T1000 (cell line): ENCODE results near the gene DLGAP5.
A peak's percentile ranks its signal among the peaks of the same experiment; 100 is the strongest.

ENCODE experiments used
- DNase-seq: peaks from one replicate; lab custom pipeline; 2025; ENCODE audit warnings: mixed read lengths; lab: John Stamatoyannopoulos, UW

DLGAP5 gene

DNA sequence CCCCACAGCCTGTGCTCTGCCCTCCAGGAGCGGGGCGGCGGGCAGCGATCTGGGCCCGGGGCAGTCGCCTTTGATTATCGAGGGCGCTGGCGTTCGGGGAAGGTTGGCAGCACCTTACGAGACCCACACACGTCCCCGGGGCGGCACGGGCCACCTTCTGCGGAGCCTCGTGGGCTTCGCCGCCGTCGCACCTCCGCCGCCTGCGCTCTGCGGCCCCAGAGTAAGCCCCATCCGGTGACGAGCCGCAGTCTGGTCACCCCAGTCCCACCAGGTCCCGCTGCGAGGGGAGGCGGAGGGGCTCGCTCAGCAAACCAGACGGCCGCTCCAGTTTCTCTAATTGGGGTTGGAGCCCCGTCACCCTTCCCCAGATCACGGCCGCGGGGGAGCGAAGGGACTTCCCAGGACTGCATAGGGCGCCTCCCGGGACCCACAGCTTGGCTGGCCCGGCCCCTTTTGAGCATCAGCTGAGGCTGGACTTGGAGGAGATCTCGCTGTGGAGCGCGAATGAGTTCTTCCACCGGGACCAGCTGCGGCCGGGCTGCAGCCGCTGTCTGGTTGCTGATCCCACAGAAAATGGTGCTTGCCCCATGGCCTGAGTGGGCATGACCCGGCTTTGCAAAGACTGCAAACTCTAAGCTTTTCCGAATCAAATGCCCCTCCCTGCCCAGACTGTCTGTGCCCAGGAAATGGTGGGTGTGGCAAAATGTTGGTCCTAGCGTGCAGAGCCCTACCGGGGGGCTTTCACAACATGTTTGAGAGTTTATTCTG lies 61.8 kb downstream of the DLGAP5 start:
- DNase-seq: peak; percentile 59

DNA sequence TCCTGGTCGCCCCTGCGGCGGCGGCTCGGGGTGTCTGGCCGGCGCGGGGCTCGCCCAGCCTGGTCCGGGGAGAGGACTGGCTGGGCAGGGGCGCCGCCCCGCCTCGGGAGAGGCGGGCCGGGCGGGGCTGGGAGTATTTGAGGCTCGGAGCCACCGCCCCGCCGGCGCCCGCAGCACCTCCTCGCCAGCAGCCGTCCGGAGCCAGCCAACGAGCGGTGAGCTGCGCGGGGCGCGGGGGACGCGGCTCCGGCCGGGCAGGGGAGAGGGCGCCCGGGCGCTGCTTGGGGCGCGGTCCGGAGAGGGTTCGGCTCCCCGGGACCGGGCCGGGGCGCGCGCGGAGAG lies 62.3 kb downstream of the DLGAP5 start, which contains the start of gene LGALS3:
TSS of gene LGALS3 (plus strand) at position 167 of the 342 bp plus-strand sequence. CDS start 8,122 bp downstream, outside the sequence.
- DNase-seq: peak; percentile 48

DNA sequence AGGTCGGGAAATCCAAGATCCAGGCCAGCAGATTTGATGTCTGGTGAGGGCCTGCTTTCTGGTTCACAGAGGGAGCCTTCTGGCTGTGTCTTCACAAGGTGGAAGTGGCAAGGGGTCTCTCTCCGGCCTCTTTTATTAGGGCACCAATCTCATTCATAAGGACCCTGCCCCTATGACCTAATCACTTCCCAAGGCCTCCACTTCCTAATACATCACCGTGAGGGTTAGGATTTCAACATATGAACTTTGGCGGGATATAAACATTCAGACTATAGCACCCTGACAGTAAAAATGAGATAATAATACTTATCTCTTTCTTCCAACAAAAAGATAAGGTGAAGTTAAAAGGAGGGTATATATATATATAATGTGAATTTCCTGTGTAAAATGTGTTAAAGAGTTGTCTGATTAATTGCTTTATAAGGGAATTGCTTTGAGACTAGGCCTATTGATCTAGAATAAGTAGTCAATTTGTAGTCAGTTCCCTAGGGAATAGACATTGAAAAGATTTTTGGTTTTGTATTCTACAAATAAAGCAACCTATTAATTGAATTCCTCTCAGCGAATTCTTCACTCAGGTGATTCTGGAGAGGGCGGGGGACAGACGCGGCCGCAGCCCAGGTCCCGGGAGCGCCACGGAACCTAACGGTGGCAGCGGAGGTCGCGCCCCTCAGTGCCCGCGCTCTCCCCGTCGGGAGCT lies 62.8 kb downstream of the DLGAP5 start:
- DNase-seq: no peak

DNA sequence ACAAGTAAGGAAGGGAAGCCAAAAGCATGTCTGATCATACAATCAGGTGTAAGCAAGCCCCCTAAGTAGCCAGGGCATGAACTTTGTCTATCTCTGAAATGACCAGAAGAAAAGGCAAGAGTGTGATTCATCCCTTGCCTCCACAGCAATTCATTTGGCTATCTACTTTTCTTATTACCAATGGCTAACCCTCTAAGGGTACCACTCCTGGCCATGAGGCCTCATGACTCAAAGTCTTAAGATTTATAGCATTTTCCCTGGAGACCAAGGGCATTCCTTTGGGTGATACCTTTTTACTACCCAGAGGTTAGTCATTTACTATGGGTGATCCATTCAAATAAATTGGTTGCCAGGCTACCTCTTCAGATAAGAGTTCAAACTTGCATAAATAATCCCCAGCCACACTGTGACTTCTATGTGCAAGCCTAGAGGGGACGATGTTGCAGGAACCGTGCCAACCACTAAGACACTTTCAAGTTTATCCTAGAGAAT lies 63.9 kb downstream of the DLGAP5 start:
- DNase-seq: peak; percentile 66

DNA sequence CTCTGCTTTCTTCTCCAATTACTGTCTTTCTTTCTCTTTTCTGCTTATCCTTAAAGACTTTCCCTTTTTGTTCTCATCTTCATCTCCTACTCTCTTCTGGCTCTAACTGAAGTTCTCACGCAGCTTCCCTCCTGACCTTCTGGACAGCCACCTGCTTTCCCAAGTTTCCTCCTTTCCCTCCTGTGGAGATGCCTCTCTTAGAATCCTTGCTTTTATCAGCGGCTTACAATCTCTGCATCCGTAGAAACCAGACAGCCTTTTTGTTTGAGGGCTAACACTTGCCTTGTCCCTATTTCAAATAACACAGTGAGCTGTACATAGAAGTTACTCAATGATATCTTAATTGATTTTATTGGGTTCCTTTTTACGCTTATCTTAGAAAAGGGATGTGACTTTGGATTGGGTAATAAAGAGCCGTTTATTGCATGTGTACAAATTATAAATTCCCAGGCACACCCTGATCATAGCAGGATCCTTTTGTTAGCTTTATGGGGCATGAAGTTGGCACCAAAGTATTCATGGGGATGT lies 64.4 kb downstream of the DLGAP5 start:
- no peak for DNase-seq

DNA sequence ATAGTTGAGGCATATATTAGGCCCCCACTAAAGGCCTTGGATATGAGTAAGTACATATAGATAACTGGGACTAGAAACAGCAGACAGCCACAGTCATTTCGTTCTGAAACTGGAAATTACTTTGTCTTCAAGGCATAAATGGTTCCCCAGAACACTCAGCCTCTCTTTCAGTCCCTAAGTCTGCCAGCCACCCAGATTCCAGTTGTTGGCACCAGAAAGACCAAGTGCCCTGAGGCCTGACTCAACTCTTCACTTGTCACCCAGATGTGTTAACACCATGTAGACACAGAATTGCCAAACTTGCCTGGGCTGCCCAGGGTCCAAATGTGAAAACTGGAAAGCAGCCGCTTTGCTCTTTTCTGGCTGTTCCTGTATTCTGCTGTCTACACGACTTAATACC lies 65.4 kb downstream of the DLGAP5 start:
- DNase-seq: no peak

DNA sequence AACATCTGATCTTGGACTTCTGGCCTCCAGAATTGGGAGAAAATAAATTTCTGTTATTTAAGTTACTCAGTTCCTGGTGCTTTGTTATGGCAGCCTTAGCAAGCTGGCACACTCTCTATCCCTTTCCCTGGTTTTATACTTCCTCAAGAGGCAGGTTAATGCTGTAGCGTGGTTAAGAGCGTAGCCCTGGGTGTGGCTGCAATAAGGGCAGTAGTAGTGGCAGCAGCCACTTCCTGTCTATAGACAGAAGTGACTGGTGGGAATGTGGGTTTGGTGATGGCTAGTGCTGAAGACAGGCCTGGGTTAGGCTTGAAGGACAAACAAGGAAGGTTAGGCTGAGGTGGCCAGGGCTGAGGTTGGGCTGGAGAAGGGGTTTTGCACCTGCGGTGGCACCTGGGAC lies 66.0 kb downstream of the DLGAP5 start:
- DNase-seq: no peak

DNA sequence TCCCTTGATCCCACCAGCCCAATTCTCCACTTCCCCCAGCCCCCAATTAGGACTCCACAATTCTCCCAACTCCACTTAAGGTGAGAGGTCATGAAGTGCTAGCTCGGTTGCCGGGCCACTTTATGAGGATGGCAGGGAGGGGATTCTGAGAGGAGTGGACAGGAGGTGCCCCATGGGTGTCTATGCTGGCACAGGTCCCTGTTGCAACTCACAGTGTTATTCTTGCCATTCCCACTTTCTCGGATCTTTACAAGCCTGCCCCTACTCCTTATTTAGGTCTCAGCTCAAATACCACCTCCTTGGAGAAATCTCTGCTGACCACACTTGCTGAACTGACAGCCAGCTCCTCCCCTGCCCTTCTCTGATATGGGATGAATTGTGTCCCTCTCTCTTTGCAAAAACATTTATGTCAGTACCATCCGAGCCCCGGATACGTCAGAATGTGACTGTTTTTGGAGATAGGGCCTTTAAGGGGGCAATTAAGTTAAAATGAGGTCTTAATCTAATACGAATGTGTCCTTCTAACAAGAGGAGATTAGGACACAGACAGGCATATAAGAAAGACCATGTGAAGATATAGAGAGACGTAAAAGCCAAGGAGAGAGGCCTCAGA lies 66.5 kb downstream of the DLGAP5 start:
- DNase-seq: no peak

DNA sequence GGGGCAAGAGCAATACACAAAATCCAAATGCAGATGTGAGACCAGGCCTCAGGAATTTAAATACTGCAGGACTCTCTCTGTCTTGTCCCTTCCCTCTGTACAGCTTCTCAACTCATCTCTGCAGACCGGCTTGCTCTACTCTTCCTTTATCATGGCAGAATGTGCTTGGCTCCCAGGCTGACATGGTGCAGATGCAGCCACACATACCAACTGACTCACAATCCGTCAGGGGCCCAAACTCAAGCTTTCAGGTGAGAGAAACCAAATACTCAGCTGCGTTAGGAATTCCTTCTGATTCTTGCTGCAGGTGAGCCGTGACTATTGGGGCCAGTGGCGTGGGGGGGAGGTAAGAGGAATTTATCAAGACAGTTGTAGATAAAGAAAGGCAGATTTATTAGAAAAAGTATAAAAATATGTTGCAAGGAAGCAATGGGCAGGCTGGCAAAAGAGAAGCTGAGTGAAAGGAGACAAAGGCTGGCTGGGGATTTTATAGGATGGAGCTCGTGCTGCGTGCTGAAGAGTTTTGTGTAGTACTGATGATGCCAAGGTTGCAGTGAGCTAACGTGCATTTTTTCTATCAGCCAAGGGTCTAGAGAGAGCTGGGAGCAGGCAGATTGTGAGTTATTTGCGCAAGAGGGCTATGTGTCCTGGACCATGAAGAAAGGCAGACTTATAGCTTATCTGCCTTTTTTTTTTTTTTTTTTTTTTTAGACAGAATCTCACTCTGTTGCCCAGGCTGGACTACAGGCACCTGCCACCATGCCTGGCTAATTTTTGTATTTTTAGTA lies 67.3 kb downstream of the DLGAP5 start:
- DNase-seq: no peak

DNA sequence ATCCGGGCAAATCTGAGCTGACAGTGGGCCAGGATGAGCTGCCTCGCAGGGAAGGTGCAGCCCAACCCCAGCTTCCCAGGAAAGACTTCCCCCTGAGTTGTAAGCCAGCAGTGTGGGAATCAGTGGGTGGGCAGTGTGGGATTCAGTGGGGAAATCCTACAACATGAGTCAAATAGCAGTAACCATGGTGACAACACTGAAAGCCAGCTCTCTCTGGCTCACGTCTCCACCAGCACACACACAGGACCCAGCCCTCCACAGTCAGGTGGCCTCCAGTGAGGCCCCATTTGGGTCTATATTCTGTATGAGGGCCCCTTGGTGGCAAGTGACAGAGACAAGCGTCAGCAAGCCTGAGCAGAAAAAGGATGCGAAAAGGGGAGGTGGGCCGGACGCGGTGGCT lies 68.3 kb downstream of the DLGAP5 start:
- DNase-seq: peak; percentile 31

DNA sequence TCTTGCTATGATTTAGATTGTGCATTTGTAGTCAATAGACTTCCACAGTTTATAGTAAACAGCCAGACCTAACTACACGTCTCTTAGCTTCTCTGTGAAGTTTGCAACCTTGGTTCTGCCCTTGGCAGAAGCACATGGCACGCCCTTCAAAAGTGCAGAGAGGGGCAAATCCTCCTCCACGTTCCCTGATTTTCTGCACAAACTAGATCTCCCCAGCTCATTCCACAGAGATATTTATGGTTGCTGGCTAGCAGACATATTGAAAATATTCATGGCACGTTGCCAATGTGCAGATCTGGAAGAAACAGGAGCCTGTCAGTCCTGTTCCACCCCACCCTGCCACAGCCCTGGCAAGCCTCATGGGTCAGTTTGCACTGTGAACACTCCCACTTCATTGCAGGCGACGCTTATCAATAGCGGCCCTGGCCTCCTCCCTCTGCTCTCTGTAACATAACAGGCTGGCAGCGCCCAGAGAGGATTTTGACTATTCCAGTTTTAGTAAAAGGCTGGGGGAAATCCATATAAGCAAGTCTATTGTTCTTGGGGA lies 68.9 kb downstream of the DLGAP5 start:
- DNase-seq: no peak

DNA sequence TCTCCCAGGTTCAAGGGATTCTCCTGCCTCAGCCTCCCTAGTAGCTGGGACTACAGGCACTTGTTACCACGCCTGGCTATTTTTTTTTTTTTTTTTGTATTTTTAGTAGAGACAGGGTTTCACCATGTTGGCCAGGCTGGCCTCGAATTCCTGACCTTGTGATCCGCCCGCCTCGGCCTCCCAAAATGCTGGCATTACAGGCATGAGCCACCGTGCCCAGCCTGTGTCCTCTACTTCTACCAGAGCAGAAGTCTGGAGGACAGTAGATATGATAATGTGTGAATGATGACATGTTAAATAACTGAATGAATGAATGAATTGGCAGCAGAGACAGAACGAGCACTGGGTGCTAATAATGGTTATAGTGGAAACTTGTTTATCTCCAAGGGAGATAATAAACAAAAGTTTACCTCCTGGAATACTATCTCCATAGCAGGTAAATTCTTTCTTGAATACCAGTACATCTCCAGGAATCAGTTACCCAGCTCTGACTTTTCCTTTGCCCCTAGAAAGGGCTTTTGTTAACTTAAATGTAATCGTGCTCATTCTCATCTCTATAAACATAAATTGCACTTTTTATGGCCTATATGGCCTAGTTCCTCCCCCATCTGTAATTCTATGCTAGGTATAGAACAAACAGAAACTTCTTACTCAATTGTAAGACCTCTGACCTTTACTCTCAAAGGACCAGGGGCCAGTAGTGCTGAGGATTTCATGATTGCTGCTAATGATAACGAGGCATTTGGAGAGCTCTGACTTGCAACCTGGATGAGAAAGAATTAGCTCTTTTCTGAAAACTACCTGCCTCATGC lies 69.6 kb downstream of the DLGAP5 start:
- no peak for DNase-seq

DNA sequence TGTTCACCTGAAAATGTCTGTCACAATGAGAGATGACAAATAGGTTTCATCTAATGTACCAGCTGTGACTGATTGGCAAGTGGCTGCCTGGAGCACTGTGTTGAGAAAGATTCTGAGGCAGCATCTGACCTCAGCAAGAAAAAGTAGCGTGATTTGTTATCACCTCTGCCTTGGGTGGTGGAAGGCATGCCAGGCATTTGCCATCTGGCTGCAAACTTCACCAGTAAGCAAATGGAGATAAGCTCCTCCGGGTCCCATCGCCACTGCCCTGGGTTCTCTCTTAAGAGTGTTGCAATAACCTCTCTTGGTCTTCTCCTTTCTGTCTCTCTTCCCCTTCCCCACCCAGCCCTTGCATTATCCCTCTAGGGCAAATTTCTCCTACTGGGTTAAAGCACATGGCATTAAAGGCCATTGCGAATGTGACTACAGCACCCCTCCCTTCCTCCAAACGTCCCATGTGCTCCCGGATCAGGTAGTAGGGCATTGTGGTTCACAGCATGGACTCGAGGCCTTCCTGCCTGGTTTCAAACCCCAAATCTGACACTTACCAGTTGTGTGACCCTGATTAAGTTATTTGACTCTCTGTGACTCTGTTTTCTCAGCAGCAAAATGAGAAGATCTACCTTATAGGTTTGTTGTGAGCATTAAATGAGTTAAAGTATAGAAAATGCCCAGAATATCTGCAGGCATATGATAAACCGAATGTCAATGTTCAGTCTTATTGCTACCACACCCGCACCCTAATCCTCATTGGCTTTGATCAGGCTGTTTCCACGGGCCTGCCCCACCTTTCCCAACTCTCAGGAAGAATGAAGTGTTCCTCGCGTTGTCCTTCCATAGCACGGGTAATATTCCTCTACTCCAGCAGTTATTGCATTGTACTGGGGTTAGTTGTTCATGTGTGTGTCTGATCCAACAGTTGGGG lies 70.6 kb downstream of the DLGAP5 start:
- no peak for DNase-seq

DNA sequence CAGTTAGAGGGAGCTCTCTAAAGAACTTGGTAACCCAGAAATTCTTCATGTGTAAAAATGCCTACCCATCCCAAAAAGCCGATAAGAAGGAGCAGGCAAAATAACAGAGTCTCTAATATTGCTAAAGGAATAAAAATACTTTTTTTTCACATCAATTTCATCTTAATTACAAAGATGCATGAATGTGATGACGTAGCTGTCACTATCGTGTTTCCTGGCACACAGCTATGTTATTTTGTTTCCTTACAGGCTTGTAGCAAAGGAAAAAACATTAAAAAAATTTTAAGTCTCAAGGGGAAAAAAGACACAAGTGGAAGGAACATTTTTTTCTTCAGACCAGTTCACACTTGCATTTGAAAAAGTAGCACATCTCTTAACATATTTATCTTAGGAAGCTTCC lies 72.6 kb downstream of the DLGAP5 start:
- no peak for DNase-seq

DNA sequence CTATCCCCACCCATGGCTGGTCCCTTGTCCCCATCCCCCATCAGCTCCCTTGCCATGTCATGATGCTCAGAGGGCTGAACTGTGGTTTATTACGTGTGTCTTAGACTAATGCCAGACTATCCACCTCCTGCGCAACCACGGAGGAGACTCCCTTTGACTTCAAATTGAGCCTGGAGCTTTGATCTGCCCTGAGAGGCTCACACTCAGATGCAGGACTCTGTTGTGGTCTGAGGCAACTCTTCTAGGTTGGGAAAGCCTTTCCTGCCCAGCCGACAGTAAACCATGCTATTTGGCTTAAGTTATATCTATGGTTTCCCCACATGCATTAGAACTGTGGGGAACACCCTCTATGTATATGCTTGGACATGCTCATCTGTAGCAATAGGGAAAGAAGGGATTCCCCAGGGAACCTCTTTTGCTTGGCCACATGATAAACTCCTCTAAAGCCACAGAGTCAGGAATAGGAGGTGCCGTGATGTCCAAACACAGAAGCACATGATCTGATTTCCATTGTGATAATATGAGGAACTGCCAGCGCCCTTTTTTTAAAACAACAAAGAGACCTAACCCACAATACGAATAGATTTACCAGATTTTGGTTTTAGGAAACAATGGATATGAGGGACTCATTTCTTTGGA lies 73.5 kb downstream of the DLGAP5 start:
- DNase-seq: no peak

DNA sequence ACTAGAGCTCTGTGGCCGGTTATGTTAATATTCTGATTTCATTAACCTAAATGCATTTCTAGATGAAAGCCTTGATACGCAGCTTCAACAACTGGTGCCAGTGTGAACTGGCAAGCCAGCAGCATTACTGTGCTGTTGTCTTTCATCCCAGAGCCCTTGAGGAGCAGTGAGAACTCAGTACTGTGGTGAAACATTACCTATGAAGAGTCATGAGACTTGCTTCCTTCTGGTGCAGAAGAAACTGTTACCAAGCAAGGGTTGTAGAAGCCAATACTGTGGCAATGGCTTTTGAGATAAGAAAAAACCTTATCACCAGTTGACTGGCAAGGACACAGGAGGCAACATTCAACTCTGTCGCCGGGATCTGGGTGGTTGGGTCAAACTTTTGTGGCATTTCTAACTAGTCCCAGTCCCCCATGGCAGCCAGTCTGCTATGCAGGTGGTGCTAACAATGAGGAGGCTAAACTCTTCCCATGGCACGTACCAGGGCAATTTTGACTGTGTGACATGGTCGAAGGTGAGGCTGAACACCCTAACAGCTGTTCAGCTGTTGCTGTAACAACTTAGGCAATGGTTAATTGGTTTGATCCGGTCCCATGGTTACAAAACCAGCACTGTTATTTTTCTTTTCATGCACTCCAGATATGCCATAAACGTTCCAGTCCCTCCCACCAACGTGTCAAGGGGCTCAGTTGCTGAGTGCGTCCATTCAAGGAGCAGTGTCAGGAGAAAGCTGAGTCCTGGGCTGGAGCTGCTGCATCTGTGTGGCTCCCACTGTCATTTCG lies 74.9 kb downstream of the DLGAP5 start:
- DNase-seq: no peak

DNA sequence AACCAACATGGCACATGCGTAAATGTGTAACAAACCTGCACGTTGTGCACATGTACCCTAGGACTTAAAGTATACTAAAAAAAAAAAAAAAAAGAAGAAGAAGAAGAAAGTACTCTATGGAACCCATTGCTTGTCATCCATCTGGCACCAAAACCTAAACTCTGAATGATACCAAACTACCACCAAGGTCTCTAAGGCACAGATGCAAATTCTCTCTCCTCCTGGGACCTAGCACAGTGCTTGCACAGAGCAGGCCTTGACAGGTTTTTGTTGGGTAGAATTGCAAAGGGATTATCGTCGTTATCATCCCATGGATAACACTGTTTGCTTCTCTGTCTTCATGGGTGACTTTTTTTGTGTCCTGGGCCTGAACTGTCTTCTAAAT lies 75.5 kb downstream of the DLGAP5 start:
- DNase-seq: no peak

DNA sequence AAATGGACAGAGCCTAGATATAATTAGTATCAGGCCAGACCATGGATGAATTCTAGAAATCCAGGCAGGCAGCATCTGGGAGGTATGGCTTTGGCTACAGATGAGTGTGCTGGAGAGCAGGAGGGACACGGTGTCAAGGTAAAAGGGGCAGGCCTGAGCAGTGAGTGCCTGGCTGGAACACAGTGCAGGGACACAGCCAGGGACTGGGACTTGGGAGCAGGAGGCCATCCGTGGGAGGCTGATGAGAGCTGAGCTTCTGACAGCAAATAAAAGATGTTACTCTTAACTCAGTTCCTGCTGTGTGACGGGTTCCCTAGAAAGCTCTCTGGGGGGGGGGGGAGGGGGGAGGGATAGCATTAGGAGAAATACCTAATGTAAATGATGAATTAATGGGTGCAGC lies 75.9 kb downstream of the DLGAP5 start:
- no peak for DNase-seq
